Spinal cord (tissue), 10 donors: Measurements from ENCODE around the gene GCG. TPM values are rescaled to one million over a fixed set of nuclear protein-coding genes. Genes with fewer than 3 reads are reported as not detected.

ENCODE experiments used
- DNase-seq, 6 donors: peaks; one replicate each; pipeline versions ENCODE4 v3.0.0 to v3.0.0-alpha.2; 2013 to 2015; ENCODE audit warnings: low spot score in 6 of 6, low read depth in 4 of 6
- H3K27ac ChIP-seq: one replicate; pipeline ENCODE4 v1.5.1; 2013; ENCODE audit warnings: low read depth, low read length, control low read depth
- H3K27me3 ChIP-seq: one replicate; pipeline ENCODE4 v1.6.1; 2013; ENCODE audit warnings: low read length; ENCODE audit not compliant: control insufficient read depth, insufficient read depth
- H3K36me3 ChIP-seq: one replicate; pipeline ENCODE4 v1.6.1; 2013; ENCODE audit warnings: low read length; ENCODE audit not compliant: control insufficient read depth, insufficient read depth
- H3K4me1 ChIP-seq: one replicate; pipeline ENCODE4 v1.6.1; 2013; ENCODE audit warnings: low read length; ENCODE audit not compliant: control insufficient read depth, insufficient read depth
- H3K4me3 ChIP-seq: one replicate; pipeline ENCODE4 v1.5.1; 2013; ENCODE audit warnings: low read depth, low read length, control low read depth
- H3K9me3 ChIP-seq: one replicate; pipeline ENCODE4 v1.6.1; 2013; ENCODE audit warnings: low read length; ENCODE audit not compliant: control insufficient read depth, insufficient read depth
- WGBS: methylation state at CpG from one replicate; pipeline ENCODE4 v1.1.5; 2013; ENCODE audit warnings: missing lambda C conversion rate; ENCODE audit not compliant: insufficient coverage; 5-methylcytosine and 5-hydroxymethylcytosine counted together
- polyA plus RNA-seq, 2 donors: library from polyadenylated mRNA; unstranded; fragments of 120-200 nt; gene quantifications; one replicate each; pipeline ENCODE4 v1.2.1, GENCODE V29; 2013; ENCODE audit not compliant: insufficient read length in 2 of 2
- total RNA-seq, 2 donors: library from RNA; depleted of rRNA in 1 of 2; stranded (reverse); fragments of 120-200 nt in 1 of 2; fragments of >200 nt in 1 of 2; gene quantifications; one replicate each; pipeline versions ENCODE4 v1.2.3 to v1.2.4, GENCODE V29; 2013 to 2014
- donor health status: healthy.

GCG gene
- total and polyA plus RNA-seq, 4 donors = not detected

- H3K27ac ChIP-seq = no peak overlapping the region
- H3K36me3 ChIP-seq = no peaks in the 10 kb centered on the region
- peak in 1 of 6 donors; percentile 35 for DNase-seq
- no peaks in the 10 kb centered on the region for H3K9me3 ChIP-seq
- H3K27me3 ChIP-seq = no peaks in the 10 kb centered on the region
- no peaks in the 10 kb centered on the region for H3K4me1 ChIP-seq
- H3K4me3 ChIP-seq = no peak overlapping the region
- WGBS = 97% methylated on average over 3 of the region's 5 CpGs
Measured at GRCh38 chr2:162111958-162112850, 39.8 kb downstream of the GCG start.

GRCh38 chr2:162107361-162107901, 44.6 kb downstream of the GCG start:
- Histone ChIP-seq H3K36me3 (no peaks in the 10 kb centered on the region), H3K9me3 (no peaks in the 10 kb centered on the region), H3K27me3 (no peaks in the 10 kb centered on the region), H3K4me3 (no peak overlapping the region), H3K4me1 (no peaks in the 10 kb centered on the region), H3K27ac (no peak overlapping the region)
- WGBS = no CpG with 5 or more reads among the region's 4 CpGs
- no peak for DNase-seq

GRCh38 chr2:162106746-162107145, 45.3 kb downstream of the GCG start:
- no peak for DNase-seq

GRCh38 chr2:162106146-162106551, 45.9 kb downstream of the GCG start:
- DNase-seq = no peak
- Histone ChIP-seq H3K9me3 (no peaks in the 10 kb centered on the region), H3K4me1 (no peaks in the 10 kb centered on the region), H3K27me3 (no peaks in the 10 kb centered on the region), H3K36me3 (no peaks in the 10 kb centered on the region), H3K4me3 (no peak overlapping the region), H3K27ac (no peak overlapping the region)
- WGBS = 80% methylated on average over 1 of the region's 3 CpGs

More at GRCh38 chr2:162106746-162107145, 45.3 kb downstream of the GCG start:
- no peak overlapping the region for H3K27ac ChIP-seq
- no peaks in the 10 kb centered on the region for H3K4me1 ChIP-seq
- no CpG with 5 or more reads among the region's 1 CpG for WGBS
- no peaks in the 10 kb centered on the region for H3K36me3 ChIP-seq
- no peaks in the 10 kb centered on the region for H3K27me3 ChIP-seq
- H3K4me3 ChIP-seq = no peak overlapping the region
- H3K9me3 ChIP-seq = no peaks in the 10 kb centered on the region

GRCh38 chr2:162103443-162104009, 48.5 kb downstream of the GCG start:
- 49% methylated on average over 3 of the region's 3 CpGs for WGBS
- Histone ChIP-seq H3K4me3 (no peak overlapping the region), H3K36me3 (no peaks in the 10 kb centered on the region), H3K27ac (no peak overlapping the region), H3K9me3 (no peaks in the 10 kb centered on the region), H3K27me3 (no peaks in the 10 kb centered on the region), H3K4me1 (no peaks in the 10 kb centered on the region)
- DNase-seq = peak in 2 of 6 donors; percentile 42 to 71

GRCh38 chr2:162100579-162100978, 51.5 kb downstream of the GCG start:
- no peak for DNase-seq
- Histone ChIP-seq H3K27me3 (no peaks in the 10 kb centered on the region), H3K4me3 (no peak overlapping the region), H3K36me3 (no peaks in the 10 kb centered on the region), H3K27ac (no peak overlapping the region), H3K9me3 (no peaks in the 10 kb centered on the region), H3K4me1 (no peaks in the 10 kb centered on the region)
- no CpG with 5 or more reads among the region's 1 CpG for WGBS

- Histone ChIP-seq H3K9me3 (no peaks in the 10 kb centered on the region), H3K4me3 (no peak overlapping the region), H3K27ac (no peak overlapping the region), H3K36me3 (no peaks in the 10 kb centered on the region), H3K4me1 (no peaks in the 10 kb centered on the region), H3K27me3 (no peaks in the 10 kb centered on the region)
- WGBS = 91% methylated on average over 3 of the region's 5 CpGs
- peak in 1 of 6 donors; percentile 54 for DNase-seq
Measured at GRCh38 chr2:162099836-162100235, 52.2 kb downstream of the GCG start.

Other genes with a start within 250 kb of the GCG start
- 10 to 100 TPM in 1 of 2 donors, 1 to 10 TPM in 1; 9.2 to 15.7 TPM for gene DPP4, start 78.0 kb downstream of the GCG start, total RNA-seq
- 1 to 10 TPM; 1.2 to 2.4 TPM for gene DPP4, start 78.0 kb downstream of the GCG start, polyA plus RNA-seq
- gene FAP, start 91.2 kb upstream of the GCG start, total RNA-seq = 10 to 100 TPM; 23.2 to 27.6 TPM
- 10 to 100 TPM; 10.2 to 11.4 TPM for gene FAP, start 91.2 kb upstream of the GCG start, polyA plus RNA-seq
- gene IFIH1, start 166.4 kb upstream of the GCG start, total RNA-seq = 1 to 10 TPM; 9.1 to 9.3 TPM
- 1 to 10 TPM; 4.9 to 6.1 TPM for gene IFIH1, start 166.4 kb upstream of the GCG start, polyA plus RNA-seq
- 10 to 100 TPM; 24.4 to 62.0 TPM for gene GCA, start 191.9 kb upstream of the GCG start, total RNA-seq
- 10 to 100 TPM; 25.6 to 32.3 TPM for gene GCA, start 191.9 kb upstream of the GCG start, polyA plus RNA-seq